B cell (primary cell): ENCODE measurements around the gene AIF1. TPM values are rescaled to one million over a fixed set of nuclear protein-coding genes. Genes with fewer than 3 reads are reported as not detected.

Source experiments
- ATAC-seq: fragments of 200-7000 bp; cut with Tn5 transposase; one replicate; pipeline ENCODE4 v1.10.0; 2021; ENCODE audit warnings: low read depth, mild to moderate bottlenecking, moderate number of reproducible peaks, moderate library complexity
- CTCF ChIA-PET: fragments of 350-600 bp; sonication (Branson Sonifier 250); formaldehyde crosslinking; loops from one replicate; lab custom pipeline; 2021; ENCODE audit warnings: antibody characterized with exemption, inconsistent platforms; lab: Charles Lee
- POLR2A ChIA-PET: fragments of 350-600 bp; sonication (Branson Sonifier 250); formaldehyde crosslinking; loops from one replicate; lab custom pipeline; 2021; ENCODE audit warnings: antibody characterized with exemption; lab: Charles Lee
- DNase-seq: peaks from one replicate; pipeline ENCODE4 v3.0.0; 2013
- H2AFZ ChIP-seq: 2 replicates; pipeline ENCODE4 v1.6.1; 2012; ENCODE audit warnings: mild to moderate bottlenecking, low read depth, low read length; ENCODE audit not compliant: insufficient read depth, poor library complexity, severe bottlenecking
- H3K27ac ChIP-seq, 2 donors: 1 replicate in 1 of 2; 2 replicates in 1 of 2; pipeline ENCODE4 v1.5.1; 2012 to 2013; ENCODE audit warnings: low read length in 2 of 2, mild to moderate bottlenecking in 2 of 2, moderate library complexity in 1 of 2
- H3K27me3 ChIP-seq, 4 experiments: fragments of 200-600 bp in 1 of 4; sonication (generic) in 1 of 4; replicated peaks in 1 of 4; 1 replicate in 2 of 4; 2 replicates in 2 of 4; pipeline versions ENCODE4 v1.6.1 to v1.7.0; 2013 to 2016; ENCODE audit warnings: low read length in 3 of 4, mild to moderate bottlenecking in 2 of 4, mixed read lengths in 1 of 4, moderate library complexity in 1 of 4; ENCODE audit not compliant: insufficient read depth in 4 of 4, control insufficient read depth in 3 of 4; ENCODE audit errors: control extremely low read depth in 1 of 4
- H3K36me3 ChIP-seq, 2 experiments: replicated peaks in 1 of 2; 1 replicate in 1 of 2; 2 replicates in 1 of 2; pipeline versions ENCODE4 v1.6.1 to v1.7.1; 2013; ENCODE audit warnings: low read length in 1 of 2; ENCODE audit not compliant: insufficient read depth in 2 of 2, control insufficient read depth in 1 of 2; ENCODE audit errors: control extremely low read depth in 1 of 2, extremely low read depth in 1 of 2
- H3K4me1 ChIP-seq, 2 donors: fragments of 200-600 bp in 1 of 2; sonication (generic) in 1 of 2; 1 replicate in 1 of 2; 2 replicates in 1 of 2; pipeline versions ENCODE4 v1.5.1 to v1.6.1; 2013 to 2017; ENCODE audit warnings: low read length in 2 of 2; ENCODE audit not compliant: control insufficient read depth in 2 of 2, insufficient read depth in 2 of 2
- H3K4me2 ChIP-seq: replicated peaks from 2 replicates; pipeline ENCODE3; 2012; ENCODE audit warnings: mild to moderate bottlenecking, low read depth, low read length; ENCODE audit not compliant: poor library complexity, severe bottlenecking
- H3K4me3 ChIP-seq, 5 experiments: fragments of 200-600 bp in 1 of 5; sonication (generic) in 1 of 5; 1 replicate in 3 of 5; 2 replicates in 2 of 5; pipeline versions ENCODE4 v1.5.1 to v1.7.0; 2011 to 2016; ENCODE audit warnings: low read length in 4 of 5, mild to moderate bottlenecking in 4 of 5, low read depth in 2 of 5, control low read depth in 1 of 5, moderate library complexity in 1 of 5; ENCODE audit not compliant: insufficient read depth in 1 of 5; ENCODE audit errors: control extremely low read depth in 1 of 5, extremely low read depth in 1 of 5
- H3K79me2 ChIP-seq: fragments of 200-600 bp; sonication (generic); one replicate; pipeline ENCODE4 v1.6.0; 2016; ENCODE audit warnings: low read length; ENCODE audit not compliant: control insufficient read depth, insufficient read depth
- H3K9ac ChIP-seq: fragments of 200-600 bp; sonication (generic); 2 replicates; pipeline ENCODE4 v1.6.1; 2017; ENCODE audit warnings: mild to moderate bottlenecking, low read length, moderate library complexity
- H3K9me3 ChIP-seq, 3 donors: one replicate each; pipeline versions ENCODE4 v1.6.1 to v1.7.1; 2013; ENCODE audit warnings: low read length in 2 of 3; ENCODE audit not compliant: control insufficient read depth in 2 of 3, insufficient read depth in 1 of 3; ENCODE audit errors: control extremely low read depth in 1 of 3
- H4K20me1 ChIP-seq: 2 replicates; pipeline ENCODE4 v1.6.0; 2012; ENCODE audit warnings: mild to moderate bottlenecking, low read length; ENCODE audit not compliant: insufficient read depth, control insufficient read depth, poor library complexity, severe bottlenecking
- H3K27ac Mint-ChIP-seq: one replicate; pipeline ENCODE4 v1.8.0; 2021; ENCODE audit warnings: mixed read lengths
- H3K27me3 Mint-ChIP-seq: one replicate; pipeline ENCODE4 v1.8.0; 2021; ENCODE audit warnings: mixed read lengths
- H3K4me1 Mint-ChIP-seq: one replicate; pipeline ENCODE4 v1.8.0; 2021; ENCODE audit warnings: mixed read lengths
- H3K4me3 Mint-ChIP-seq: one replicate; pipeline ENCODE4 v1.8.0; 2021; ENCODE audit warnings: mixed read lengths
- H3K9me3 Mint-ChIP-seq: one replicate; pipeline ENCODE4 v1.8.0; 2022; ENCODE audit warnings: mixed read lengths; ENCODE audit not compliant: insufficient read depth
- EZH2 ChIP-seq: IDR thresholded peaks from 2 replicates; pipeline ENCODE4 v1.6.1; 2012; ENCODE audit warnings: borderline replicate concordance, low read depth, mild to moderate bottlenecking, moderate library complexity, low read length; ENCODE audit not compliant: insufficient read depth, poor library complexity, severe bottlenecking
- WGBS: methylation state at CpG from one replicate; pipeline ENCODE4 v1.1.5; 2013; ENCODE audit warnings: missing lambda C conversion rate; ENCODE audit not compliant: insufficient coverage; 5-methylcytosine and 5-hydroxymethylcytosine counted together
- intact Hi-C: fragments of 100-400 bp; cut with micrococcal nuclease; formaldehyde crosslinking; loops from one replicate; pipeline ENCODE4 v1.10.0; 2022
- polyA plus RNA-seq: library from polyadenylated mRNA; depleted of rRNA; stranded (reverse); fragments of >200 nt; gene quantifications from 2 replicates; pipeline ENCODE4 v1.2.3, GENCODE V29; 2012
- total RNA-seq, 2 donors: library from RNA; stranded (reverse); fragments of 120-200 nt in 1 of 2; gene quantifications; 1 replicate in 1 of 2; 2 replicates in 1 of 2; pipeline versions ENCODE4 v1.2.3 to v1.2.4, GENCODE V29; 2013 to 2022
- TF ChIP-seq, protein P1 (sequence below): fragments of 200-600 bp; IDR thresholded peaks from one replicate; pipeline ENCODE4 v1.8.0; 2022; ENCODE audit warnings: antibody characterized with exemption, mild to moderate bottlenecking

The AIF1 gene
- total and polyA plus RNA-seq, 2 donors (not counting 1 experiment from before 2014, with no cell fraction given): 1.3 to 7.5 TPM

DNA sequence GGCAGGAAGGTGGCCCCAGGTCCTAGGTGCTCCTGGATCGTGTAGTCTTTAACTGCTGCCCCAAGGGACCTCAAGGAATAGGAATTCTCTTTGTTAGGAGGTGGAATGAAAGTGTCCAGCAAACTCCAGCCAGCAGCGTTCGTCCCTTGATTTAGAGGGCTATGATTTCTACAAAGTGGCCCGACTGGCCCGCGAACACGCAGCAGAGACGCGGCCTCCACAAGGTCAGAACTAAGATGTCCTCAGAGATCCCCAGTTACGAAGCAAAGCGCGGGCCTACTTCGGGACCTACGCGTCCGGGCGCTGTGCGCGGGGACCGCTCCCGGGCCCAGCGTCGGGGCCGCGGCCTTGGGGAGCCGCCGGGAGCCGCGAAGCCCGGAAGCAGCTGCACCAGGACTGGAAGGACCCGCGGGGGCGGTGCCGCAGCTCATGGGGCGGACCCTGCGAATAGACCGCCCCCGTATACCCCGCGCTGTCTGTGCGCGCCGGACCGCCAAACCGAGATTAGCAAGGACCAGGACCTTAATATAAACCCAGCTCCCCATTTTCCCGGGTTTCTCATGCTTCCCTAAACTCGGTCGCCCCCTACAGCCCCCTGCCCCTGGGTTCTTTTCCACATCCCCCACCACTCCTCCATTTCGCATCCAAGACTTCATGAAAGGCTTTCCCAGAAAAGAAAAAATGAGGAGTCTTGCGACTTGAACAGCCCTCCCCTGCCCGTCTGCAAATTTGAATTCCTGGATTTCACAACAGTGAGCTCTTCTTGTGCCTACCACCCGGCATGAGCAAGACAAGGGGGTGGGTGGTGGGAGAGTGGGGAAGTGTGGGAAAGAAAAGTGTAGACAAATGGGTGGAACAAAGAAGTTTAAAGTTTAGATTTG is 45.6 kb downstream of the AIF1 start, which contains the start of gene C6orf47:
C6orf47 (minus strand) TSS at position 398 of the 881 bp plus-strand sequence. CDS start 831 bp downstream, outside the sequence.
- H3K27ac ChIP-seq: peak within 1 kb of the TSS; percentile 50 to 77
- under 1% methylated on average over 52 of the region's 52 CpGs for WGBS
- H3K79me2 ChIP-seq: peaks cover 88% of the 10 kb centered on the region

More for the DNA sequence above, 45.6 kb downstream of the AIF1 start, which contains the start of gene C6orf47:
- H3K4me3 Mint-ChIP-seq: peak within 1 kb of the TSS; percentile 94
- peak within 1 kb of the TSS; percentile 88 for H3K4me2 ChIP-seq
- H4K20me1 ChIP-seq: peaks cover 24% of the 10 kb centered on the region
- H3K27ac Mint-ChIP-seq: peak within 1 kb of the TSS; percentile 89
- H3K4me1 ChIP-seq: peaks cover 43 to 62% of the 10 kb centered on the region in 2 donors
- peak; percentile 83 for DNase-seq
- H3K9me3 ChIP-seq: no peaks in the 10 kb centered on the region
- ATAC-seq: peak; percentile 67
- H3K27me3 Mint-ChIP-seq: no peaks in the 10 kb centered on the region
- intact Hi-C loops: loop anchor here (1.0 to 2.0 kb wide), 2 partner anchors 8 to 66 kb away; partner anchors contain the start of gene BAG6
- peaks cover 68% of the 10 kb centered on the region for H3K4me1 Mint-ChIP-seq
- peak within 1 kb of the TSS; percentile 63 to 98 (median 86) for H3K4me3 ChIP-seq
- peaks cover 0 to 45% of the 10 kb centered on the region in 2 experiments for H3K36me3 ChIP-seq
- H2AFZ ChIP-seq: peak within 1 kb of the TSS; percentile 69
- POLR2A ChIA-PET: interaction anchor here (0.5 to 5.9 kb wide), 8 partner anchors 8 to 241 kb away, joined by 3 to 57 read pairs (median 4); partner anchors contain the start of genes BAG6, EHMT2, PRRC2A and ZBTB12
- H3K27me3 ChIP-seq: no peaks in the 10 kb centered on the region
- peak within 1 kb of the TSS; percentile 87 for H3K9ac ChIP-seq
- CTCF ChIA-PET: interaction anchor here (0.6 to 2.4 kb wide), 9 partner anchors 9 to 1332 kb away, joined by 3 to 10 read pairs (median 3); partner anchors contain the start of gene NFKBIL1
- H3K9me3 Mint-ChIP-seq: no peaks in the 10 kb centered on the region
- no peak for TF ChIP-seq EZH2
- TF ChIP-seq, protein P1, sequence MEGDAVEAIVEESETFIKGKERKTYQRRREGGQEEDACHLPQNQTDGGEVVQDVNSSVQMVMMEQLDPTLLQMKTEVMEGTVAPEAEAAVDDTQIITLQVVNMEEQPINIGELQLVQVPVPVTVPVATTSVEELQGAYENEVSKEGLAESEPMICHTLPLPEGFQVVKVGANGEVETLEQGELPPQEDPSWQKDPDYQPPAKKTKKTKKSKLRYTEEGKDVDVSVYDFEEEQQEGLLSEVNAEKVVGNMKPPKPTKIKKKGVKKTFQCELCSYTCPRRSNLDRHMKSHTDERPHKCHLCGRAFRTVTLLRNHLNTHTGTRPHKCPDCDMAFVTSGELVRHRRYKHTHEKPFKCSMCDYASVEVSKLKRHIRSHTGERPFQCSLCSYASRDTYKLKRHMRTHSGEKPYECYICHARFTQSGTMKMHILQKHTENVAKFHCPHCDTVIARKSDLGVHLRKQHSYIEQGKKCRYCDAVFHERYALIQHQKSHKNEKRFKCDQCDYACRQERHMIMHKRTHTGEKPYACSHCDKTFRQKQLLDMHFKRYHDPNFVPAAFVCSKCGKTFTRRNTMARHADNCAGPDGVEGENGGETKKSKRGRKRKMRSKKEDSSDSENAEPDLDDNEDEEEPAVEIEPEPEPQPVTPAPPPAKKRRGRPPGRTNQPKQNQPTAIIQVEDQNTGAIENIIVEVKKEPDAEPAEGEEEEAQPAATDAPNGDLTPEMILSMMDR: no peak
